ENCODE data around the gene CTAG1B.

GRCh38 chrX:154592505-154592904, 26.6 kb downstream of the CTAG1B start:
- TF ChIP-seq GATA3 (IDR thresholded peaks at IDR 0.05; ENCODE audit: low read depth, low read length) (no peak), GATA2 (IDR thresholded peaks at IDR 0.05; ENCODE audit: low read depth, low read length) (no peak)

All from SH-SY5Y (cell line).